Measurements from ENCODE around the gene ZNF529.

Gene ZNF529

DNA sequence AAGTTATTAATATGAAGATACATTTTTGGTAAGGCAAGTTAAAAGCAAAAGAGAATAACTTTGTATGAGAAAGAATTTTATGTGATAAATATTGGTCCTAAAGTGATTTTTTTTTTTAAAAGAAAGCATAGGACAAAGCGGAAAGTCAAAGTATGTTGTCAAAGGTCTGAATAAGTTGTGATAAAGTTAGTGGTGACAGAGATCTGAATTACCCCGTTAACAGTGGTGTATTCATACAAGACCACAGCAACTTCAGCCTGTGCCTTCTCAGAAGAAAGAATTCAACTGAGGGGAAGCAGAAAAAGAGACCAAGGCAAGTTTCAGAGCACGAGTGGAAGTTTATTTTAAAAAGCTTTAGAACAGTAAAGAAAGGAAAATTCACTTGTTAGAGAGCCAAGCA, 64.8 kb downstream of the ZNF529 start:
- no peak for DNase-seq

DNA sequence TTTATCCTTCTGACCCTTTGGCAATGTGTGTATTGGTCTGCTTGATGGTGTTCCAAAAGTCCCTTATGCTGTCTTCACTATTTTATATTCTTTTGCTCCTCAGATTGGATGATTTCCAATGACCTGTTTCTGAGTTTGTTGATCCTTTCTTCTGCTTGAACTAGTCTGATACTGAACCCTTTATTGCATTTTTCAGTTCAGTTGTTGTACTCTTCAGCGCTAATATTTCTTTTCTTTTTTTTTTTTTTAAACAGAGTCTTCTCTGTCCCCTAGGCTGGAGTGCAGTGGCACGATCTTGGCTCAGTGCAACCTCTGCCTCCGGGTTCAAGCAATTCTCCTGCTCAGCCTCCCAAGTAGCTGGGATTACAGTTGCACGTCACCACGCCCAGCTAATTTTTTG, 71.1 kb downstream of the ZNF529 start:
- no peak for DNase-seq

DNA sequence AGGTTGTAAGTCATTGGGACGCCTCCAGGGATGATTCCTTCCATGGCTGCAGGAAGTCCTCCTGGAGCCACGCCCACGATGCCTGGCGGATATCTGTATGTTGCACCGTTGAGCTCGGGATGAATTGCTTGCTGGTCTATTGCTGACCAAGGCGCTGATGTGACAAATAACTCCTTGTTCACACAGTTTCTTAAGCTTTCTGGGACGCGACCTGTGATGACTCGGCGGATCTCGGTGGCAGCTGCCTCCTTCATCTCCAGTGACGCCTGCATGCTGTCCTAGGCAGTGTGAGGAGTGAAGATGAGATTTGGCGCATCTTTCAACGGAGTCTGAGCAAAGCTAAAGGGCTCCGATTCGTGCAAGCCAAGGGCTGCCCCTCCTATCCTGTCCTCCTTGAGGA, 76.1 kb downstream of the ZNF529 start:
- no peak for DNase-seq

Data from NCI-H1930 (cell line).